Superior temporal gyrus (tissue), 1 donor: Measurements from ENCODE around the gene ADK.
"Not testable (repeated sequence)": the region's sequence is repeated elsewhere in the genome, so short reads cannot be mapped to it uniquely, and the experiment has no call there.

Experiments
- DNase-seq: peaks from one replicate; pipeline ENCODE4 v3.0.0-alpha.2; 2016; ENCODE audit errors: extremely low spot score

ADK gene

GRCh38 chr10:74544106-74544505, 393.1 kb downstream of the ADK start:
- DNase-seq, result no peak

- no peak for DNase-seq
Observed at GRCh38 chr10:74548676-74549075, 397.7 kb downstream of the ADK start.

GRCh38 chr10:74556072-74556705, 405.2 kb downstream of the ADK start:
- peak; percentile 51 for DNase-seq

- DNase-seq, result no peak
Observed at GRCh38 chr10:74557098-74557497, 406.1 kb downstream of the ADK start.

GRCh38 chr10:74558403-74558802, 407.4 kb downstream of the ADK start:
- no peak for DNase-seq

GRCh38 chr10:74558897-74559296, 407.9 kb downstream of the ADK start:
- no peak for DNase-seq

GRCh38 chr10:74568896-74569295, 417.9 kb downstream of the ADK start:
- not testable (repeated sequence) for DNase-seq

GRCh38 chr10:74573497-74573896, 422.5 kb downstream of the ADK start:
- not testable (repeated sequence) for DNase-seq

GRCh38 chr10:74575191-74575720, 424.2 kb downstream of the ADK start:
- DNase-seq, result no peak

GRCh38 chr10:74575912-74576311, 424.9 kb downstream of the ADK start:
- no peak for DNase-seq

- DNase-seq, result no peak
Observed at GRCh38 chr10:74576586-74576985, 425.6 kb downstream of the ADK start.

GRCh38 chr10:74580438-74580837, 429.4 kb downstream of the ADK start:
- not testable (repeated sequence) for DNase-seq

GRCh38 chr10:74582566-74582965, 431.5 kb downstream of the ADK start:
- DNase-seq, result no peak

GRCh38 chr10:74585231-74586087, 434.4 kb downstream of the ADK start:
- peak; percentile 57 for DNase-seq

- DNase-seq, result no peak
Observed at GRCh38 chr10:74586088-74586585, 435.1 kb downstream of the ADK start.

- peak; percentile 54 for DNase-seq
Observed at GRCh38 chr10:74587109-74587854, 436.3 kb downstream of the ADK start.

GRCh38 chr10:74589226-74589673, 438.2 kb downstream of the ADK start:
- DNase-seq, result peak; percentile 96

GRCh38 chr10:74589851-74590250, 438.8 kb downstream of the ADK start:
- DNase-seq, result no peak

- peak; percentile 58 for DNase-seq
Observed at GRCh38 chr10:74593470-74593869, 442.4 kb downstream of the ADK start.

- DNase-seq, result no peak
Observed at GRCh38 chr10:74596713-74597112, 445.7 kb downstream of the ADK start.

GRCh38 chr10:74598891-74599566, 448.0 kb downstream of the ADK start:
- DNase-seq, result peak; percentile 61
